Mesodermal cell (in vitro differentiated cells): ENCODE data around the gene GNB1L.
"Not testable (repeated sequence)": the region's sequence is repeated elsewhere in the genome, so short reads cannot be mapped to it uniquely, and the experiment has no call there.

Source experiments
- H3K27ac ChIP-seq: 2 replicates; pipeline ENCODE4 v1.7.0; 2013; ENCODE audit warnings: mild to moderate bottlenecking, low read depth, low read length, moderate library complexity; ENCODE audit not compliant: severe bottlenecking
- H3K36me3 ChIP-seq: 2 replicates; pipeline ENCODE4 v1.7.1; 2013; ENCODE audit warnings: mild to moderate bottlenecking, low read length, moderate library complexity; ENCODE audit not compliant: control insufficient read depth, insufficient read depth
- H3K4me1 ChIP-seq: one replicate; pipeline ENCODE4 v1.7.1; 2013; ENCODE audit warnings: mild to moderate bottlenecking, low read length; ENCODE audit not compliant: insufficient read depth, control insufficient read depth, poor library complexity, severe bottlenecking
- H3K4me3 ChIP-seq: 2 replicates; pipeline ENCODE4 v1.7.0; 2013; ENCODE audit warnings: low read length, control low read depth, mild to moderate bottlenecking; ENCODE audit not compliant: insufficient read depth, poor library complexity, severe bottlenecking; ENCODE audit errors: extremely low read depth
- H3K9me3 ChIP-seq: 2 replicates; pipeline ENCODE4 v1.7.1; 2013; ENCODE audit warnings: mild to moderate bottlenecking, low read length, moderate library complexity; ENCODE audit not compliant: control insufficient read depth
- WGBS, 2 experiments: methylation state at CpG; one replicate each; pipeline ENCODE4 v1.1.5; 2013; ENCODE audit warnings: missing lambda C conversion rate in 2 of 2; ENCODE audit not compliant: insufficient coverage in 2 of 2; 5-methylcytosine and 5-hydroxymethylcytosine counted together

Gene GNB1L

DNA sequence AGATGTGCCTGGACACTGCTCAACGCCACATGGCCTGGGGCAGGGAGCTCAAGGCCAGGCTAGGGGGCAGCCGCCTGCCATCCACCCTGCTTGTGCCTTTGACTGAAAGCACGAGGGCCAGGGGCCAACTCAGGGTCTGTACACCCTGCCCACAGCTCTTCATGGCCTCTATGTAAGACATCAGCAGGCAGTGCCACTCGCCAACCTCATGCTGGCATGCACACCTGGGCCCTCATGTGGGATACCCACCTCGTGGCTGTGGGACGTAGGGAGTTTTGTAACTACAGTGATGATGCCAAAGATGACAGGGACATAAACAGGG, 68.4 kb downstream of the GNB1L start:
- Histone ChIP-seq H3K4me1 (no peaks in the 10 kb centered on the region), H3K9me3 (no peaks in the 10 kb centered on the region), H3K36me3 (peaks cover 3% of the 10 kb centered on the region), H3K4me3 (no peak overlapping the region), H3K27ac (no peak overlapping the region)
- WGBS, 2 experiments = 89 to 95% methylated on average over 6 of the region's 6 CpGs

DNA sequence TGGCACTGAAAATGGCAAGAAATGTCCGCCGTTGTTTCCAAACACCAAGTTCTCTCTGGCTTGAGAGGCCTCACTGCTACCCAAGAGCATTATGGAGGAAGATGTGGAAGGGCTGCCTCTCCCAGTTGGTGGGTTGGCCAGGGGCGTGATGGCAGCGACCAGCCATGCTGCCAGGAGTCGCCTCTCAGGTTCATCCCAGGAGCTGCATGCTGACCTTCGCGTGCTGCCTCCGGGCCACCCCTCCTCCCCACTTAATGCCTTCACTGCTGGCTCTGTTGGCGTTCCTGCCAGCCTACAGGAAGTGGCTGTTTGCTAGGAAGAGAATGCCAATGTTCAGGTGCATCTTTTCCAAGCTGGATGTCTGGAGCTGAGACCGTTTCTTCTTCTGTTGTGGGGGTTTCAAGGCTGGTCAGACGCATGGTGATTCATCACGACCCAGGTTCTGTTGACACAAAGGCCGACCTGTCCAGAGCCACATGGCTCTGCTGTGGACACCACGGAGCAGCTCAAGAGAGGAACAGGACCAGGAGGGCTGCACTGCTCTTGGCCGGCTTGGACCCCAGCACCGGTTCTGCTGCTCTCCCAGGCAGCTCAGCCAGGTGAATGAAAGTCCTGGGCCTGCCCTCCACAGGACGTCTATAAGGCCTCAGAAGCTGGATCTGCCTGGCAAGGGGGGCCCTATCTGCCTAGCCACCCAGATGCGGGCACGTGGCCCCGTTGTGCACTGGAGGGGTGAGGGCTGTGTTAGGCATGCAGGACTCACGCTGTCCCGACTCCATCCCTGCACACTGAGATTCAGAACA, 69.0 kb downstream of the GNB1L start:
- H3K4me3 ChIP-seq = no peak overlapping the region
- WGBS, 2 experiments = 91 to 95% methylated on average over 17 to 19 of the region's 22 CpGs
- H3K36me3 ChIP-seq = peaks cover 3% of the 10 kb centered on the region
- H3K9me3 ChIP-seq = no peaks in the 10 kb centered on the region
- no peaks in the 10 kb centered on the region for H3K4me1 ChIP-seq
- H3K27ac ChIP-seq = no peak overlapping the region

DNA sequence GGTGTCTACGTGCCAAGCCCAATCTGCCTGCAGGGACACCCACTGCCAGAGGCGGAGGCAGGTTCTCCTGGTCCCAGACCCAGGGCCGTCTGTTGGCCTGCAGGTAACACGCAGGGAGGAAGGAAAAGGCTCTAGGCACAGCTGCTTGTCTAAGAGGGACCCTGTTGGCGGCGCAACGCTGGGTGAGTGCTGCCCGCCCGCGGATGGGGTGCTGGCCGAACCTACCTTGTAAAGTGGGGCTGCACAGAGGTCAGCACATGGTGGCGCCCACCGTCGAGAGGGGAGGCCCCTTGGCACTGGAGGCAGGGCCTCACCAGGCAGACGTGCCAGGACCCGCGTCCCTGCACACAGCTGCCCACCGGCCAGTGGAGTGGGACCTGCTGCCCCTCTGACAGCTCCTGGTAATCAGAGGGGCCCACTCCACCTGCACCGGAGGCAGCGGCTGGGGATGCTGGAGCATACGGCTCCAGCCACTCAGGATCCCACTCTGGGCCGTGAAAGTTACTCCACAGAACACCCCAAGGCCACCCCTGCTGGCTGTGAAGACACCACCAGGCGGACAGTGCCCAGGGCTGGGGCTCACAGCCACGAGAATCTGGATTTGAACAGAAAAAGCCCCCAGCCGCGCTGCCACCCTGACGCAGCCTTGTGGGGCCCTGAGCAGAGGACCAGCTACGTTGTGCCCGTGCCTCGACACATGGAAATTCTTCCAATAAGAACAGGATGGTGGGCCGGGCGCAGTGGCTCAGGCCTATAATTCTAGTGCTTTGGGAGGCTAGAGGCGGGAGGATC, 70.1 kb downstream of the GNB1L start:
- H3K27ac ChIP-seq = no peak overlapping the region
- WGBS, 2 experiments = 93 to 96% methylated on average over 30 to 32 of the region's 33 CpGs

DNA sequence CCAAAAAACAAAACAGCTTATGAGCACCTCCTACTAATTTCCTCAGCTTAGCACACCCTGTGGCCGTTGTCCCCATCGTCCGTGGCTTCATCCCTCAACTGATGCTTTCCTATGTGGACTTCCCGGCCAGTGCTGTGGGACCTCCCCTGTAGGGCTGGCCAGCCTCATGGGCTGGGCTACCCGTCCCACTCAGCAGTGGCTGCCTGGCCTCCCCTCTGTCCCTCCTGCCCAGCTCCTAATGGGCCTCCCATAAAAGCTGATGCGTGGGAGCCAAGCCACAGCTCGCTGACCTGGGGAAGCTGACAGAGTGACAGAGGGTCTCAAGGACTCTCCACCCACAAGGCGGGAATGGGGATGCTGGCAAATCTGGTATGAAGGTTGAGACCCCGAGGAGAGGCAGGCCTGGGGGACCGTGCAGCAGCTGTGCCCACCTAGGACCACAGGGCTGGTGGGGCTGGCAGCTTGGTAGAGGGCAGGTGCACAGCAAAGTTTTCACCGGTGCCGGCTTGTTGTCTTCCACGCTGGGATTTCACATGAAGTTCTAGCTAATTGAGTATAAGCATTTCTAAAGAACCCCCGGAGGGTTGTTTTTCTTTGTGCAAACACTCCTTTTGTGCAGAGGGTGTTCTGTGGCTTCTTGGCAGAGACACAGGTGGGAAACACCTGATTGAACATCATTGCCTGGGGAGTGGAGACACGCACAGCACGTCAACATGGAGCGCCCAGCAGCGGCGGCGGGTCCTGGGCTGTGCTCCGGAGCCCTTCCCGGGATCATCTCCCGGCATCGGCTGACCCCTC, 70.9 kb downstream of the GNB1L start:
- H3K27ac ChIP-seq = no peak overlapping the region
- 85 to 89% methylated on average over 20 to 22 of the region's 24 CpGs for WGBS, 2 experiments

More for the DNA sequence above, 70.1 kb downstream of the GNB1L start:
- H3K4me3 ChIP-seq = no peak overlapping the region
- H3K9me3 ChIP-seq = no peaks in the 10 kb centered on the region
- no peaks in the 10 kb centered on the region for H3K4me1 ChIP-seq
- H3K36me3 ChIP-seq = peaks cover 3% of the 10 kb centered on the region

DNA sequence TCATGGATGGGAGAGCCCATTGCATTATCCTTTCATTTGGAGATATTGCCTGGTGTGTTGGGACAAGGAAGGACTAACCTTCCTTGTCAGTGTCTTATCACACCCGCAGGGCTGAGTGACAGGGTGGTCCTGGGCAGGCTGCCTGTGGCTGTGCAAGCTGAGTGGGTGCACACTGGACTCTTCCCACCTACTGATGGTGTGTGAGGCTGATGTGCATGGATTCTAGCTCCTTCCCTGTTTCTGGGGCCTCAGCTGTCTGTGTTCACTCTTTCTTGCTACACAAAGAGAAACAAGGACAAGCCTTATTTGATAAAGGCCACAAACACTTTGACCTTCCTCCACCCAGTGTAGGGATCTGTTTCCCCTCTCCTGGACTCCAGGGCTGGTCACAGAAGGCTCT, 72.1 kb downstream of the GNB1L start:
- H3K36me3 ChIP-seq = no peaks in the 10 kb centered on the region
- no peaks in the 10 kb centered on the region for H3K9me3 ChIP-seq
- WGBS, 2 experiments = 80% methylated on average over 1 of the region's 1 CpG; no CpG with 5 or more reads in 1 of the 2 experiments
- no peak overlapping the region for H3K4me3 ChIP-seq
- no peak overlapping the region for H3K27ac ChIP-seq
- no peaks in the 10 kb centered on the region for H3K4me1 ChIP-seq

More for the DNA sequence above, 70.9 kb downstream of the GNB1L start:
- Histone ChIP-seq H3K36me3 (no peaks in the 10 kb centered on the region), H3K9me3 (no peaks in the 10 kb centered on the region), H3K4me3 (no peak overlapping the region), H3K4me1 (no peaks in the 10 kb centered on the region)

DNA sequence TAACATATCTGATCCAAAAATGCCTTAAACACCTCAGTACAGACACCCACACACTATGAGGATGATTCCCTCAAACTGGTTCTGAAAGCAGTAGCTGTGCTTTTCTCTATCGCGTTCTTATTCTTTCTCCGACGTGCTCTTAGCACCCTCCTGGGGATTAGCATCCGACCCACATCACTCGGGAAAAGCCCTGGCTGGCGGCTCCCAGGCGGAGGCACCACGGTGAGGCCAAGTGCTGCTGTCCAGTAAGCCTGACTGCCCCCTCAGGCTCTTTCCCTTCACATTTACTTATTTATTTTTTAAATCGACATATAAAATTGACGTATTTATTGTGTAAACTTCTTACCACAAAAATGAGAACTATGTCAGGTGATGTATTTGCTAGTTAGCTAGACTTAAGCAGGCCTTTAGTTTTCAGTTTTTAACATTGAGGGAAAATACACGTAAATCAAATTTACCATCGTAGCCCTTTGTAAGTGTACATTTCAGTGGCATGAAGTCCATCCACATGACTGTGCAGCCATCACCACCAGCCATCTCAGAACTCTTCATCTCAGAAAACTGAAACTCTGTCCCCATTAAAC, 74.9 kb downstream of the GNB1L start:
- H3K4me3 ChIP-seq = no peak overlapping the region
- no peaks in the 10 kb centered on the region for H3K9me3 ChIP-seq
- no peak overlapping the region for H3K27ac ChIP-seq
- H3K4me1 ChIP-seq = no peaks in the 10 kb centered on the region
- H3K36me3 ChIP-seq = no peaks in the 10 kb centered on the region
- 78% methylated on average over 10 to 11 of the region's 13 CpGs for WGBS, 2 experiments

DNA sequence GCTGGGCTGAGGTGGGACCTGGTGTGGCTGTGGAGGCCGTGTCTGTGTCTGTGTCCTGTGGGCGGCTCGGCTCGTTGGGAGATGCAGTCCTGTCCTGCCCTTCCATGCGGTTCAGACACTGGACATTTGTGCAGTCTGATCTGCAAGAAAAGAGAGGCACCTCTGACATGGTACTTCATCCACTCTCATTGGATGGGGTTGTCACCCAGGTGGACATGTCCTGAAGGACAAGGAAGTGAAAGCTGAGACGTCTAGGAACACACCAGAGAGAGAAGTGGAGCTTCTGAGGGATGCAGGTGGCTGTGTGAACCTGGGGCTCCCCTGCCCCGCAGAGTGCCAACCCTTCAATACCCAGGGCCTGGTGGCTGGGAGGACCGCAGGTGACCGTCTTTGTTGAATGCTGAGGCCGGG, 75.7 kb downstream of the GNB1L start:
- Histone ChIP-seq H3K4me1 (no peaks in the 10 kb centered on the region), H3K36me3 (no peaks in the 10 kb centered on the region), H3K4me3 (no peak overlapping the region), H3K9me3 (no peaks in the 10 kb centered on the region), H3K27ac (no peak overlapping the region)
- WGBS, 2 experiments = 85 to 93% methylated on average over 6 to 10 of the region's 10 CpGs

DNA sequence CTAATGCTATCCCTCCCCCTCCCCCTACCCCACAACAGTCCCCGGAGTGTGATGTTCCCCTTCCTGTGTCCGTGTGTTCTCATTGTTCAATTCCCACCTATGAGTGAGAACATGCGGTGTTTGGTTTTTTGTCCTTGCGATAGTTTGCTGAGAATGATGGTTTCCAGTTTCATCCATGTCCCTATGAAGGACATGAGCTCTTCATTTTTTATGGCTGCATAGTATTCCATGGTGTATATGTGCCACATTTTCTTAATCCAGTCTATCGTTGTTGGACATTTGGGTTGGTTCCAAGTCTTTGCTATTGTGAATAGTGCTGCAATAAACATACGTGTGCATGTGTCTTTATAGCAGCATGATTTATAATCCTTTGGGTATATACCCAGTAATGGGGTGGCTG, 77.5 kb downstream of the GNB1L start:
- not testable (repeated sequence) for H3K27ac ChIP-seq, H3K9me3 ChIP-seq, H3K4me1 ChIP-seq, H3K4me3 ChIP-seq, H3K36me3 ChIP-seq
- WGBS, 2 experiments = 100% methylated on average over 1 of the region's 6 CpGs; no CpG with 5 or more reads in 1 of the 2 experiments

DNA sequence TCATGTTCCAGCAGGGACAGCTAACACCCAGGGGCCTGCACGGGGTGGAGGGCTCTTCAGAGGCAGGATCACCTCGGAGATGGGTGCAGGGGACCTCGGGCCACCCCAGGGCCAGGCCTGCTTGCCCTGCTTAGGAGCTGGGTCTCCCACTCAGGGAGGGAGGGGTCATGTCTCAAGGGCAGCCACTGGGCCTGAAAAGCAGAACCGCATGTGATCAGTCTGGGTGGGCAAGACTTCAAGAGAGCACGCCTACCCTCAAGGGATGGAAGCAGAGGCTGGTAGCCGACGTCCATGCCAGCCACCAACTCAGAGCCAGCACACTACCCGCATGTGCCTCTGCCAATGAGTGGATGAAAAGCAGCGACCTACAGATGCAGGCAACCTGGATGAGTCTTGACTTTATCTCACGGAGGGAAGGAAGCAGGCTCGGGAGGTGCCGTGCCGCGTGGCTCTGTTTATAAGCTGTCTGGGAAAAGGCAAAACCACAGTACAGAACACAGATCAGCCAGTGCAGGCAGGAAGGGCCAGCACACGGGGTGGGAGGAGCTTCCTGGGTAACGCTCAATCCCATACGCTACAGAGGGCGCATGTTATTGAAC, 78.1 kb downstream of the GNB1L start:
- H3K4me1 ChIP-seq = no peaks in the 10 kb centered on the region
- H3K27ac ChIP-seq = no peak overlapping the region
- WGBS, 2 experiments = 82 to 94% methylated on average over 11 to 13 of the region's 18 CpGs
- no peak overlapping the region for H3K4me3 ChIP-seq
- H3K36me3 ChIP-seq = no peaks in the 10 kb centered on the region
- no peaks in the 10 kb centered on the region for H3K9me3 ChIP-seq
